Right lobe of liver (tissue), 6 donors: ENCODE results near the gene WTAP. TPM values are rescaled to one million over a fixed set of nuclear protein-coding genes. Genes with fewer than 3 reads are reported as not detected.

Experiments used
- ATAC-seq, 4 donors: fragments of 200-7000 bp; cut with Tn5 transposase; one replicate each; pipeline ENCODE4 v1.9.1; 2020; ENCODE audit warnings: mild to moderate bottlenecking in 4 of 4, moderate library complexity in 4 of 4
- DNase-seq, 3 donors: peaks; one replicate each; pipeline ENCODE4 v3.0.0-alpha.2; 2020
- H3K27ac ChIP-seq, 3 donors: fragments of 200-600 bp; one replicate each; pipeline ENCODE4 v1.8.0; 2022
- H3K27me3 ChIP-seq, 2 donors: fragments of 200-600 bp; one replicate each; pipeline ENCODE4 v1.8.0; 2022
- H3K36me3 ChIP-seq, 4 donors: fragments of 200-600 bp; sonication (generic) in 1 of 4; one replicate each; pipeline versions ENCODE4 v1.5.1 to v1.8.0; 2017 to 2022; ENCODE audit warnings: control low read depth in 1 of 4
- H3K4me1 ChIP-seq, 4 donors: fragments of 200-600 bp; sonication (generic) in 1 of 4; one replicate each; pipeline versions ENCODE4 v1.5.1 to v1.8.0; 2017 to 2022; ENCODE audit warnings: control low read depth in 1 of 4
- H3K4me3 ChIP-seq, 3 donors: fragments of 200-600 bp; one replicate each; pipeline ENCODE4 v1.8.0; 2022
- H3K9me3 ChIP-seq, 4 donors: fragments of 200-600 bp; sonication (generic) in 1 of 4; one replicate each; pipeline versions ENCODE4 v1.5.1 to v1.8.0; 2017 to 2022; ENCODE audit warnings: control low read depth in 1 of 4
- CTCF ChIP-seq, 4 donors: fragments of 200-600 bp in 3 of 4; fragments of 450-650 bp in 1 of 4; IDR thresholded peaks; one replicate each; pipeline versions ENCODE4 v1.5.1 to v1.8.0; 2016 to 2022; ENCODE audit warnings: antibody characterized with exemption in 4 of 4, mild to moderate bottlenecking in 2 of 4
- POLR2A ChIP-seq: fragments of 450-650 bp; IDR thresholded peaks from one replicate; pipeline ENCODE4 v1.6.1; 2017; ENCODE audit warnings: antibody characterized with exemption, mild to moderate bottlenecking
- WGBS: methylation state at CpG from one replicate; pipeline ENCODE4 v1.1.6; 2018; ENCODE audit warnings: low coverage, low lambda C conversion rate; ENCODE audit not compliant: insufficient coverage; ENCODE audit errors: missing lambda C conversion rate; 5-methylcytosine and 5-hydroxymethylcytosine counted together
- intact Hi-C, 2 donors: fragments of 100-400 bp; cut with DNase I; formaldehyde crosslinking; loops; one replicate each; pipeline versions ENCODE4 v1.11.2 to v1.14.1; 2022
- long read RNA-seq: library from polyadenylated mRNA; unstranded; transcript quantifications from one replicate; pipeline ENCODE4 v2.0.0, GENCODE V29; 2019
- total RNA-seq, 6 experiments: library from RNA; depleted of rRNA in 2 of 6; stranded (reverse); fragments of >200 nt in 2 of 6; fragmentation: NEBNext Ultra II Directional in 3 of 6; extraction: Animal tissue kit (Norgen Biotek cat#: 25700) in 3 of 6; gene quantifications; one replicate each; pipeline versions ENCODE4 v1.1.0 to v1.2.4, GENCODE V29; 2016 to 2023
- donor health status: DM: no; HTN: yes; CAD: no.
- donor health status: DM: no; HTN: no; CAD: no.
- donor health status: DM: no; HTN: no; CAD: no.
- donor health status: DM: no; HTN: yes; CAD: no.
- donor health status: DM: no; HTN: yes; CAD: no.

WTAP gene
- 10 to 100 TPM; 21.1 to 64.3 (median 37.6) TPM for total RNA-seq
- long read RNA-seq, partial matches to known transcripts: 3 of 6 reads
- long read RNA-seq, other reads (novel, unspliced or antisense): 2 of 6 reads

GRCh38 chr6:159726918-159727716 lies at the start of gene WTAP:
WTAP (plus strand) TSS chr6:159727506; CDS start chr6:159736266, 8,760 bp downstream.
- Histone ChIP-seq H3K4me3 (peak within 1 kb of the TSS; percentile 76 to 93 (median 92)), H3K27me3 (no peaks in the 10 kb centered on the region), H3K27ac (peak within 1 kb of the TSS; percentile 96 to 99 (median 98)), H3K4me1 (peaks cover 0 to 38% (median 8%) of the 10 kb centered on the region in 4 donors), H3K9me3 (no peaks in the 10 kb centered on the region), H3K36me3 (no peaks in the 10 kb centered on the region)
- DNase-seq: peak; percentile 98 to 99 (median 98)
- peak; percentile 91 for TF ChIP-seq POLR2A
- TF ChIP-seq CTCF (IDR thresholded peaks at IDR 0.05): no peak
- 0% methylated on average over 12 of the region's 93 CpGs for WGBS
- intact Hi-C loops: no loop called here
- ATAC-seq: peak; percentile 91 to 97 (median 94)

GRCh38 chr6:159677506-159678165 lies 49.7 kb upstream of the WTAP start:
- WGBS: 87% methylated on average over 3 of the region's 5 CpGs
- peaks cover 0 to 33% (median 14%) of the 10 kb centered on the region in 4 donors for H3K36me3 ChIP-seq
- H3K4me1 ChIP-seq: peaks cover 0 to 23% (median 9%) of the 10 kb centered on the region in 4 donors
- H3K9me3 ChIP-seq: no peaks in the 10 kb centered on the region
- TF ChIP-seq POLR2A: no peak
- no peak overlapping the region for H3K4me3 ChIP-seq
- no peak overlapping the region for H3K27ac ChIP-seq
- DNase-seq: no peak
- no peaks in the 10 kb centered on the region for H3K27me3 ChIP-seq
- intact Hi-C loops: no loop called here
- ATAC-seq: peak in 2 of 4 donors; percentile 37 to 40

GRCh38 chr6:159678574-159678973 lies 48.7 kb upstream of the WTAP start:
- Histone ChIP-seq H3K36me3 (peaks cover 0 to 42% (median 18%) of the 10 kb centered on the region in 4 donors), H3K4me1 (peaks cover 0 to 24% (median 11%) of the 10 kb centered on the region in 4 donors), H3K27ac (peak overlapping the region in 1 of 3 donors; percentile 53), H3K9me3 (no peaks in the 10 kb centered on the region), H3K27me3 (no peaks in the 10 kb centered on the region), H3K4me3 (no peak overlapping the region)
- intact Hi-C loops: no loop called here
- no peak for DNase-seq
- no peak for TF ChIP-seq CTCF (IDR thresholded peaks at IDR 0.05)
- TF ChIP-seq POLR2A: no peak
- WGBS: 83% methylated on average over 3 of the region's 3 CpGs
- ATAC-seq: peak in 2 of 4 donors; percentile 16 to 41

GRCh38 chr6:159679091-159680077 lies 47.9 kb upstream of the WTAP start:
- Histone ChIP-seq H3K27ac (peak overlapping the region in 2 of 3 donors; percentile 12 to 53), H3K27me3 (no peaks in the 10 kb centered on the region), H3K4me3 (no peak overlapping the region), H3K9me3 (no peaks in the 10 kb centered on the region), H3K36me3 (peaks cover 0 to 50% (median 24%) of the 10 kb centered on the region in 4 donors), H3K4me1 (peaks cover 0 to 32% (median 11%) of the 10 kb centered on the region in 4 donors)
- DNase-seq (no peak), ATAC-seq (peak in 3 of 4 donors; percentile 62 to 70 (median 66))
- intact Hi-C loops: no loop called here
- no peak for TF ChIP-seq CTCF (IDR thresholded peaks at IDR 0.05)
- TF ChIP-seq POLR2A: peak; percentile 9
- WGBS: 53% methylated on average over 5 of the region's 5 CpGs
